Thoracic aorta (tissue), 2 donors: Measurements from ENCODE around the gene TCP11L1. TPM values are rescaled to one million over a fixed set of nuclear protein-coding genes. Genes with fewer than 3 reads are reported as not detected.

Experiments used
- ATAC-seq: fragments of 150-250 bp; one replicate; pipeline ENCODE4 v1.8.0; 2017; ENCODE audit warnings: low read depth; ENCODE audit not compliant: insufficient number of reproducible peaks, low FRiP score
- DNase-seq: peaks from one replicate; pipeline ENCODE4 v3.0.0-alpha.2; 2020; ENCODE audit warnings: low spot score
- H3K27ac ChIP-seq, 2 donors: fragments of 200-600 bp; sonication (generic); 1 replicate in 1 of 2; 2 replicates in 1 of 2; pipeline ENCODE4 v1.5.1; 2016; ENCODE audit warnings: mild to moderate bottlenecking in 2 of 2, moderate library complexity in 2 of 2
- H3K27me3 ChIP-seq: fragments of 200-600 bp; sonication (generic); replicated peaks from 2 replicates; pipeline ENCODE4 v1.6.0; 2016; ENCODE audit warnings: mild to moderate bottlenecking; ENCODE audit not compliant: insufficient read depth
- H3K36me3 ChIP-seq: fragments of 200-600 bp; sonication (generic); one replicate; pipeline ENCODE4 v1.5.1; 2016
- H3K4me1 ChIP-seq, 2 donors: fragments of 200-600 bp; sonication (generic); 1 replicate in 1 of 2; 2 replicates in 1 of 2; pipeline versions ENCODE4 v1.5.1 to v1.6.0; 2016; ENCODE audit warnings: low read depth in 2 of 2, mild to moderate bottlenecking in 1 of 2; ENCODE audit not compliant: control insufficient read depth in 1 of 2
- H3K4me3 ChIP-seq: fragments of 200-600 bp; sonication (generic); 2 replicates; pipeline ENCODE4 v1.5.1; 2016; ENCODE audit warnings: mild to moderate bottlenecking
- H3K9me3 ChIP-seq: fragments of 200-600 bp; sonication (generic); 2 replicates; pipeline ENCODE4 v1.5.1; 2016
- total RNA-seq, 2 donors: library from RNA; depleted of rRNA; stranded (reverse); fragments of >200 nt; gene quantifications; one replicate each; pipeline versions ENCODE4 v1.1.0 to v1.2.3, GENCODE V29; 2016
- TF ChIP-seq, protein P1 (sequence below): fragments of 200-600 bp; sonication (generic); IDR thresholded peaks from one replicate; pipeline ENCODE4 v1.5.1; 2019; ENCODE audit warnings: antibody characterized with exemption

Gene TCP11L1
- total RNA-seq, 2 donors from 2014 or later, result 49.2 to 62.7 TPM

DNA sequence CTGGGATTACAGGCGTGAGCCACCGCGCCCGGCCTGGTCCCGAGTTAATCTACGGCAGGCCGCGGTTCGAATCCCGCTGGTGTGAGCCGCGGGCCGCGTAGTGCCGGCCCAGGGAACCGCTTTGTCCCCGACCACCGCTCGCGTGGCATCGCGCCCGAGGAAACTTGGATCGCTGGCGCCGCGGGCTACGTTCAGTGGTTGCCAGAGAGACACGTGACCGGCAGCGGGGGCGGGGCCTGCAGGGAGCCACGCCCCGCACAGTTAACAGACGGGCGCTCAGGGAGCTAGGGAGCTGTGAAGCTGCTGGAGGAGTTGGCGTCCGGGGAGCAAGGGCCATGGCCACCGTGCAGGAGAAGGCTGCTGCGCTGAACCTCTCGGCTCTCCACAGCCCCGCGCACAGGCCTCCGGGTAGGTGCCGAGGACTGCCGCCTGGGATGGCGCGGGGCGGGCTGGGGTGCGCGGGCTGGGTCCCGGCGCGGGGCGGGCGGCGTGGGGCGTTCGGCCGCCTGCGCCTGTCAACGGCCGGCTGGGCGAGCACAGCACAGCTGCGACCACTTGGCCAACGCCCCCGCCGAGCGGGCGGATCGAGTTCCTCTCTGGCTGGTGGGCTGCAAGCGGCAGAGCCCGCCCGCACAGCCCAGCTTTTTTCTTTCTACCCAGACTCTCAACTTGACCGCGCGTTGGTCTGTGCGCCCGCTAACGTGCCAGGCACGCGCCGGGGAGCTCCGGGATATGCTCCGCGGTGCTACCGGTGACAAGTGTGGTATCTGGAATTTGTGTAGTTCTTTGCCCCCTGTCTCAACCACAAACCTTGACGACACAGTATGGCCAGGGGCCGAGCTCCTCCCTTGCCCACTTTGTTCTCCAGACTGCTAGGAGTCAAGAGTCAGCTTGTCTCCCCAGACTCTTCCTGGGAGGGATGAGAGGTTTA is 23.5 kb upstream of the TCP11L1 start, which contains the start of gene DEPDC7:
DEPDC7 (plus strand) TSS at position 258 of the 931 bp plus-strand sequence; CDS start at position 336, 78 bp downstream.
- Histone ChIP-seq H3K4me3 (peak within 1 kb of the TSS; percentile 74), H3K9me3 (no peaks in the 10 kb centered on the region), H3K4me1 (peaks cover 0 to 8% of the 10 kb centered on the region in 2 donors), H3K27me3 (no peaks in the 10 kb centered on the region), H3K27ac (peak within 1 kb of the TSS; percentile 34 to 37), H3K36me3 (no peaks in the 10 kb centered on the region)
- TF ChIP-seq, protein P1, sequence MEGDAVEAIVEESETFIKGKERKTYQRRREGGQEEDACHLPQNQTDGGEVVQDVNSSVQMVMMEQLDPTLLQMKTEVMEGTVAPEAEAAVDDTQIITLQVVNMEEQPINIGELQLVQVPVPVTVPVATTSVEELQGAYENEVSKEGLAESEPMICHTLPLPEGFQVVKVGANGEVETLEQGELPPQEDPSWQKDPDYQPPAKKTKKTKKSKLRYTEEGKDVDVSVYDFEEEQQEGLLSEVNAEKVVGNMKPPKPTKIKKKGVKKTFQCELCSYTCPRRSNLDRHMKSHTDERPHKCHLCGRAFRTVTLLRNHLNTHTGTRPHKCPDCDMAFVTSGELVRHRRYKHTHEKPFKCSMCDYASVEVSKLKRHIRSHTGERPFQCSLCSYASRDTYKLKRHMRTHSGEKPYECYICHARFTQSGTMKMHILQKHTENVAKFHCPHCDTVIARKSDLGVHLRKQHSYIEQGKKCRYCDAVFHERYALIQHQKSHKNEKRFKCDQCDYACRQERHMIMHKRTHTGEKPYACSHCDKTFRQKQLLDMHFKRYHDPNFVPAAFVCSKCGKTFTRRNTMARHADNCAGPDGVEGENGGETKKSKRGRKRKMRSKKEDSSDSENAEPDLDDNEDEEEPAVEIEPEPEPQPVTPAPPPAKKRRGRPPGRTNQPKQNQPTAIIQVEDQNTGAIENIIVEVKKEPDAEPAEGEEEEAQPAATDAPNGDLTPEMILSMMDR, result no peak
- DNase-seq, result peak; percentile 40
- peak; percentile 82 for ATAC-seq

DNA sequence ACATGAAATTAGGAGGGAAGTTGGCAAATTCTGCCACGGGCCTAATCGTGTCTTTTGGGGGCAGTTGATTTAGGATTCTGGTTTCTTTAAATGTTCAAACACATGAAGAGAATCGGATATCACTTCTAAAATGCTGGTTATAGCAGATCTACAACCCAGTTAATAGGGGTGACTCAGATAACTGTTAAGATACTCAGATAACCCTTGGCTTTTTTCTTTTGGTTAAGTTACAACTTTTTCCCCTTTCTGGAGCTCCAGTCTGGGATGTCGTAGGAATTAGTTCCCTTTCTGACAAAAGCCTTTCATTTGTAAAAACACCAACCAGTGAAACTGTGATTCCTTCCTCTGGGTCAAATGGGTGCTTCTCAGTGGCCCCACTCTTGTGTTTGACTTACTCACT is 22.7 kb upstream of the TCP11L1 start:
- no peak for ATAC-seq
- Histone ChIP-seq H3K4me3 (peak overlapping the region; percentile 74), H3K4me1 (peaks cover 0 to 8% of the 10 kb centered on the region in 2 donors), H3K36me3 (no peaks in the 10 kb centered on the region), H3K27ac (no peak overlapping the region), H3K27me3 (no peaks in the 10 kb centered on the region), H3K9me3 (no peaks in the 10 kb centered on the region)
- TF ChIP-seq, protein P1, result no peak
- DNase-seq, result no peak

DNA sequence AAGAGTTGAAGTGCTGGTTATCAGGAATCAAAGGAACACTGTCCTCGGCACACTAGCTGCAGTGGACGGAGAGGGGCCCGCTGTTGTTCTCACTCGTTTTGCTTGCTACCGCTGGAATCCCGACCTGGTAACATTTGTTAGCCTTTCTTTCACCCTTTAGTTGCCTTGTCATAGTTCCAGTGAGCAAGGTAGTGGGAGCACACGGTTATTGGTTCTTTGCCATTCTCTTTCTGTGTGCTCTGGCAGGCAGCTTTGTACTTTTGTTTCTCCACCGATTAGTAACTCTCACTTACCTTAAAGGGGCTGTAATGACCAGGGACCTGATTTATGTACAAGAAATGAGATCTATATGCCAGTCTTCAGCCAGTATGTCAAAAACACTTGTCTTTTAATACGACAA is 21.9 kb upstream of the TCP11L1 start:
- Histone ChIP-seq H3K36me3 (no peaks in the 10 kb centered on the region), H3K9me3 (no peaks in the 10 kb centered on the region), H3K4me3 (no peak overlapping the region), H3K27ac (no peak overlapping the region), H3K4me1 (peaks cover 0 to 8% of the 10 kb centered on the region in 2 donors), H3K27me3 (no peaks in the 10 kb centered on the region)
- DNase-seq, result no peak
- TF ChIP-seq, protein P1, result no peak
- ATAC-seq, result no peak

DNA sequence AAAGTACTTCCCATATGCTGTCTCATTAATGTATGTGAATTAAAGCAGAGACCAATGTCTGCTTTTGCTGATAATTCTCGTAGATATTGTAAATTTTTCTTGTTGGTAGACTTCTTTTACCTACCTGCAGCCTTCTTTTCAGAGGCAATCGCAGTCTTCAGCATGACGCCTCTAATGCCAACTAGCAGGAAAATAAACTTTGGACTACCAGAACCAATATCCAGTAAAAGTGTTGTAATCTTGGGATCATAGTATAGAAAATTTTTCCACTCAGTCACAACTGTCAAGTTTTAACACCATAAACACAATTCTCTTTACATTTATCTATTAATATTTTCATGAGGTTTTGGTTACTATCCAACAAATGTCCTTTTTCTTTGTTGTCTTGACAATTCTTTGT is 21.4 kb upstream of the TCP11L1 start:
- H3K4me1 ChIP-seq, result peaks cover 0 to 8% of the 10 kb centered on the region in 2 donors
- no peaks in the 10 kb centered on the region for H3K27me3 ChIP-seq
- no peaks in the 10 kb centered on the region for H3K9me3 ChIP-seq
- H3K27ac ChIP-seq, result no peak overlapping the region
- H3K4me3 ChIP-seq, result no peak overlapping the region
- DNase-seq, result no peak
- ATAC-seq, result no peak
- H3K36me3 ChIP-seq, result no peaks in the 10 kb centered on the region
- TF ChIP-seq, protein P1, result no peak

DNA sequence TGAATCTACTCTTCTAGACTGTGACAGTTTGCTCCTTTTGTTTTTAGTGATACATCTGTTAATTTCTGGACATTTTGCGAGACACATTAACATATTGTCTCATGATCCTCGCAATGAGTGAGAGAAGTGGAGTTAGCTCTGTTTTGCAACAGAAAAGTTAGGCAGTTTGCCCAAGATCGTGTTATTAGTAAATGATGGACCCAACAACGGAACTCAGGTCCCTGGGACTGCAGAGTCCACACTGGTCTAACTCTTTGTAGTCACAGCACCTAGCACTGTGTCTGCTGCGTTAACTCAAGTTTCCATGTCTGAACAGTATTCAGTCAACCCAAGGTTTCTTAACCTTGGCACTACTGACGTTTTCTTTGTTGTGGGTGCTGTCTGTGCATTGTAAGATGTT is 20.5 kb upstream of the TCP11L1 start:
- Histone ChIP-seq H3K4me3 (no peak overlapping the region), H3K27ac (no peak overlapping the region), H3K36me3 (no peaks in the 10 kb centered on the region), H3K4me1 (peaks cover 0 to 8% of the 10 kb centered on the region in 2 donors), H3K27me3 (no peaks in the 10 kb centered on the region), H3K9me3 (no peaks in the 10 kb centered on the region)
- TF ChIP-seq, protein P1, result no peak
- ATAC-seq (no peak), DNase-seq (no peak)
